ENCODE results near the gene MCTP1.

- TF ChIP-seq POLR2AphosphoS5 (IDR thresholded peaks at IDR 0.05; ENCODE audit: borderline replicate concordance, low read depth, low read length) (no peak), EZH2 (IDR thresholded peaks at IDR 0.05) (no peak)
Observed at GRCh38 chr5:94900006-94900505, 384.8 kb downstream of the MCTP1 start.
